Measurements from ENCODE around the gene SAP30BP.

The SAP30BP gene

DNA sequence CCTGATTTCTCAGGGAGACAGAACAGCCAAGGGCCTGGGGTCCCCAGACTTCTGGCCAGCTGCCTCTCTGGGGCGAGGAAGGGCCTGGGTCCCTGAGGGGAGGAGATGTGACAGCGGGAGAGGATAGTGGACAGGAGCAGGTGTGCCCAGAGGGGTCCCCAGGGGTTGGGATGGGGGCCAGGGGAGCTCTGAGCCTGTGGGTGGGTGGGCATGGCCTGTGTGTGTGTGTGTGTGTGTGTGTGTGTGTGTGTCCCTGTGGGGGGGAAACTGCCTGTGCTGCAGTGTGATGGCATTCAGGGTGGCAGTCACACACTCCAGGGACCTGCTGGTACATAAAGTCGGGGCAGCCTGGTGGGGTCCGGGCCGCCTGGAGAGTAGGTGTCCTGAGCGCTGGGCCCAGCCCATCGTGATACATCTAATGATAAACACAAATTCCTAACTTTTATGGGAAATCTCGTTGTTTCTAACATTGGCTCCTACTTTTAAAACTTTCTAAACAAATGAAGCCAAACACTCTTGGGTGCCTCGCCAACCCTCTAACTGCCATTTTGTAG, 55.5 kb downstream of the SAP30BP start:
- DNase-seq, result no peak

GRCh38 chr17:75723171-75723930, 56.2 kb downstream of the SAP30BP start:
- DNase-seq, result no peak

DNA sequence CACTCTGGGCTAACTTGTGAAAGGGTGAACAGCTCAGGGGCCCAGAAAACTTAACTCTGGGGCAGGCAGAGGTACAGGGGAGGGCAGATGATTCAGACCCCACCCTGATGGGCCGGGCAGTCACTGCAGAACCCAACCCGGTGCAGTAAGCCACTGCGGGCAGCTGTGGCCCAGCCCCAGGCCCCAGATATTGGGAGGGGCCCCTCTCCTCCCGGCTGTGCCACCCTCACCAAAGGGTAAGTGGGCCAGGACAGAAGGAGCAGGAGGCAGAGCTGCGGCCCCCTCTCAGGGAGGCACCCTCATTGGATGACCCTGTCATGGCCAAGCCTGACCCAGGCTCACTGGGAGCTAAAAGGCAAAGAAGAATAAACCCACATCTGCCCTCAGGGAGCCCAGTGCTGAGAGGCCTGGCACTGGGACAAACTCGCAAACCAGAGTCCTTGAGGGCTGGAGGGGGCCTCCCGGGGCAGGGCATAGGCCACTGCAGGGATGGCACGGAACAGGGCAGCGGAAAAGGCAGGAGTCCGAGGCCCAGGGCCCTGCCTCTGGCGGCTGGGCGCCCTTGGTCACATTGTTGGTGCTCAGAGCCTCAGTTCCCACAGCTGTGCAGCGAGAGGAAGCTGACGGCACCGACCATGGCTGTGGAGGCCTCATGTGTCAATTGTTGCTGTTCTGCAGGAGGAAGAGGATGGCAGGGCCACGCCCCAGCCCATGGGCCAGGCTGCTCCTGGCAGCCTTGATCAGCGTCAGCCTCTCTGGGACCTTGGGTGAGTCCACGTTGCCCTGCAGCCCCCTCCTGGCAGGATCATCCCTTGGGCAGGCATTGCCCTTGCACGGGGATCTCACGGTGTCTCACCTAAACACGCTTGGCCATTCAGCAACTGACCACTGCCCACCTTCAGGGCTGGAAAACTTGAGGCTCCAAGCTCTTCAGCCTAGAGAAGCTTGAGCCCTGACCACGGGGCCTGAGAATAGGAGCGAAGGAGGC, 57.2 kb downstream of the SAP30BP start:
- DNase-seq, result no peak

GRCh38 chr17:75725504-75725903, 58.4 kb downstream of the SAP30BP start:
- DNase-seq, result no peak

DNA sequence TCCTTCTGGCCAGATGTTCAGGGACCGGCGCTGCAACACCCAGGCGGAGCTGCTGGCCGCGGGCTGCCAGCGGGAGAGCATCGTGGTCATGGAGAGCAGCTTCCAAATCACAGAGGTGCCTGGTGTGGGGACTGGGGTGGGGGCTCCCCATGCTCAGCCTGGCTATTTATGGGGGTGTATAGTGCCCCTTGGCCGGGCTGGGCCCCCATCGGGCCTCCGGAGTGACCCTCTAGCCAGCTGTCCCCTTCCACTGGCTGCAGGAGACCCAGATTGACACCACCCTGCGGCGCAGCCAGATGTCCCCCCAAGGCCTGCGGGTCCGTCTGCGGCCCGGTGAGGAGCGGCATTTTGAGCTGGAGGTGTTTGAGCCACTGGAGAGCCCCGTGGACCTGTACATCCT, 60.3 kb downstream of the SAP30BP start:
- DNase-seq, result no peak

- no peak for DNase-seq
Observed at GRCh38 chr17:75729351-75729750, 62.2 kb downstream of the SAP30BP start.

- no peak for DNase-seq
Observed at GRCh38 chr17:75730065-75730464, 62.9 kb downstream of the SAP30BP start.

DNA sequence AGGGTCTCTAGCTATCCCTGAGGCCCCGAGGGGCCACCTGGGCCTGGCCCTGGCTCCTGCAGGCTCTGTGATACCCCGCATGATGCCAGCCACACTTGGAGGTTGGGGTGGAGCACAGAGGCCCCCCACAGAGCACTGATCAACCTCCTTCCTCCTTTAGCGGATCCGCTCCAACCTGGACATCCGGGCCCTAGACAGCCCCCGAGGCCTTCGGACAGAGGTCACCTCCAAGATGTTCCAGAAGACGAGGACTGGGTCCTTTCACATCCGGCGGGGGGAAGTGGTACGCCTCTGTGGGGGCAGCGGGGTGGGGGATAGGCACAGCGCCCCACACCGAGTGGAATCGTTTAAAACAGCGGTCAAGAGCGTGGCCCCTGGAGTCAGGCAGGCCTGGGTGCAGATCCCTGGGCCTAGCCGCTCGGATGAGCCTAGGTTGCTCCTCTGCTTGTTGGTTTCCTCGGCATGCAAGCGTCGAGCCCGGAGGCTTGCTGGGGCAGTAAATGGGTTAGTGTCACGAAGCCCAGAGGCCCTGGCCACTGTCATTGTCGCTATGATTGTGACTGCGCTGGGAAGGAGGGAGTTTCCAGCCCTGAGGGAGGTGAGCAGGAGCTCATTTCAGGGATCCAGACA, 64.1 kb downstream of the SAP30BP start:
- DNase-seq, result no peak

- no peak for DNase-seq
Observed at GRCh38 chr17:75731716-75732498, 64.8 kb downstream of the SAP30BP start.

DNA sequence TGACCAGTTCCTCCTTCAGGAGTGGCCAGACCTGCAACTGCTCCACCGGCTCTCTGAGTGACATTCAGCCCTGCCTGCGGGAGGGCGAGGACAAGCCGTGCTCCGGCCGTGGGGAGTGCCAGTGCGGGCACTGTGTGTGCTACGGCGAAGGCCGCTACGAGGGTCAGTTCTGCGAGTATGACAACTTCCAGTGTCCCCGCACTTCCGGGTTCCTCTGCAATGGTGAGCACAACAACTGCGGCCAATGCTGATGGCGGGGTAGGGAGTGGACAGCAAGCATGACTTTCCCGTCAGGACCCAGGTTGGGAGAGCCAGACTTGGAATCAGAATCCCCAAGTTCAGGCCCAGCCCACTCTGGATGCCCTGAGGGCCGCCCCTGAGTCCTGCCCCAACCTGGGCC, 66.3 kb downstream of the SAP30BP start:
- DNase-seq, result no peak

DNA sequence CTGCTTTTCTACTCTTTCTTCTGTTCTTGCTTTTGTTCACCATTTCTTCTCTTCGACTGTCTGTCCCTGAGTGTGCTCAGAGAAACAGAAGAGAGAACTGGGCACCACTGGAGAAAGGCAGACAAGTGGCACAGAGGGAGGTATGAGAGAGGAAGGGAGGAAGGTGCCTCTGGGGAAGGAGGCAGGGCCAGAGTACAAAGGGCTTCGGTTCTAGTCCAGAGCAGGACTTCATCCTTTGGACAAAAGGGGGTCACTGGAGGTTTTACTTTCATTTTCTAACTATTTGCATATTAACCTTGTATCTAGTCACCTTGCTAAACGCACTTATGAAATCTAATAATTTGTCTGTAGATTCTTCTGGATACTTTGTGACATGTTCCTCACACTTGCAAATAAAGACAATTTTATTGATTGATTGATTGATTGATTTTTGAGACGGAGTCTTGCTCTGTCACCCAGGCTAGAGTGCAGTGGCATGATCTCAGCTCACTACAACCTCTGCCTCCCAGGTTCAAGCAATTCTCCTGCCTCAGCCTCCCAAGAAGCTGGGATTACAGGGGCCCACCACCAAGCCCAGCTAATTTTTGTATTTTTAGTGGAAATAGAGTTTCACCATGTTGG, 67.6 kb downstream of the SAP30BP start:
- no peak for DNase-seq

- DNase-seq, result no peak
Observed at GRCh38 chr17:75736173-75736835, 69.2 kb downstream of the SAP30BP start.

DNA sequence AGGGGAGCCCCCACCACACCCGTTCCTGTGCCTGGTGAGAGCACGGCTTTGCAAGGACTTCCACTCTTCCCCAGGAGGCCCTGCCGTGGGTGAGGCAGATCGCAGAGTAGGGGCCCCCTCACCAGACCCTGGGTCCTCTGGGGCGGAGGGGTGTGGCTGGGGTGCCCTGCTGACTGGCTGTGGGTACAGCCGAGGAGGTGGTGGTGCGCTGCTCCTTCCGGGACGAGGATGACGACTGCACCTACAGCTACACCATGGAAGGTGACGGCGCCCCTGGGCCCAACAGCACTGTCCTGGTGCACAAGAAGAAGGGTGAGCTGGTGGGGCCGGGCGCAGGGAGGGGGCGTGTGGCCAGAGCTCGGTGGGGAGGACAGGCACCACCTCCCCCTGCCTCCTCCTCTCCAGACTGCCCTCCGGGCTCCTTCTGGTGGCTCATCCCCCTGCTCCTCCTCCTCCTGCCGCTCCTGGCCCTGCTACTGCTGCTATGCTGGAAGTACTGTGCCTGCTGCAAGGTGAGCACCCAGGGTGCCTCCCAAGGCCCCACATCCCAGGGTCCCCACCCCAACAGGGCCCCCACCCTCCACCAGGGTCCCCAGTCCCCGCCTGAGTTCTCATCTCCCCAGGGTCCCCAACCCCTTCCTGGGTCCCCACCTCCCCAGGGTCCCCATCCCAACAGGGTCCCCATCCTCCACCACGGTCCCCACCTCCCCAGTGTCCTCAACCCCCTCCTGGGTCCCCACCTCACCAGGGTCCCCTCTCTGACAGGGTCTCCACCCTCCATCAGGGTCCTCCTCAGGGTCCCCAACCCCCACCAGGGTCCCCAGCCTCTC, 70.2 kb downstream of the SAP30BP start:
- DNase-seq, result no peak

- peak; percentile 75 for DNase-seq
Observed at GRCh38 chr17:75738218-75738802, 71.2 kb downstream of the SAP30BP start.

DNA sequence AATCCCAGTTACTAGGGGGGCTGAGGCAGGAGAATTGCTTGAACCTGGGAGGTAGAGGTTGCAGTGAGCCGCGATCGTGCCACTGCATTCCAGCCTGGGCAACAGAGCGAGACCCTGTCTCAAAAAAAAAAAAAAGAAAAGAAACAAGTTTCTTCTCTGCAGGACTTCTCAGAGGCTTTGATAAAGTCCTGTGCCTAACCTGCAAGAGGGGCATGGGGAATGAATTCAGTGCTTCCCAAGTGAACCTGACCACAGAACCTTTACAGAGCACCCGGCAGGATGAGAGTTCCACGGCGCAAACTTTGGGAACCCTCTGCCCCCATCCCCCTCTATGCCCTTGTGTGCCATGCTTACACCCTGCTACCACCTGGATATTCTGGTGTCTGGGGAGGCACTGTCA, 72.0 kb downstream of the SAP30BP start:
- no peak for DNase-seq

- DNase-seq, result no peak
Observed at GRCh38 chr17:75739801-75740200, 72.7 kb downstream of the SAP30BP start.

- no peak for DNase-seq
Observed at GRCh38 chr17:75740215-75740614, 73.1 kb downstream of the SAP30BP start.

GRCh38 chr17:75740631-75741077, 73.5 kb downstream of the SAP30BP start:
- no peak for DNase-seq

GRCh38 chr17:75742337-75742736, 75.2 kb downstream of the SAP30BP start:
- no peak for DNase-seq
